NCI-H2196 treated with DMSO at 0.1 percent for 48 hours (cell line): ENCODE measurements around the gene WDR70.
"Not testable (repeated sequence)": the region's sequence is repeated elsewhere in the genome, so short reads cannot be mapped to it uniquely, and the experiment has no call there.

ENCODE experiments used
- DNase-seq: peaks from one replicate; lab custom pipeline; 2025; ENCODE audit not compliant: unreplicated experiment; lab: John Stamatoyannopoulos, UW

The WDR70 gene

DNA sequence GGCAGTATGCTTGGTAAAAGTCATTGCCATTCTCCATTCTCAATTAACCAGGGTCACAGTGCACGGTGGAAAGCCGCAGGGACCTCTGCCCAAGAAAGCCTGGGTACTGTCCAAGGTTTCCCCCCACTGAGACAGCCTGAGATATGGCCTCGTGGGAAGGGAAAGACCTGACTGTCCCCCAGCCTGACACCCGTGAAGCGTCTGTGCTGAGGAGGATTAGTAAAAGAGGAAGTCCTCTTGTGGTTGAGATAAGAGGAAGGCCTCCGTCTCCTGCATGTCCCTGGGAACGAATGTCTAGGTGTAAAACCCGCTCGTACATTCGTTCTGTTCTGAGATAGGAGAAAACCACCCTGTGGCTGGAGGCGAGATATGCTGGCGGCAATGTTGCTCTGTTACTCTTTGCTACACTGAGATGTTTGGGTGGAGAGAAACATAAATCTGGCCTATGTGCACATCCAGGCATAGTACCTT lies 293.0 kb downstream of the WDR70 start:
- not testable (repeated sequence) for DNase-seq

DNA sequence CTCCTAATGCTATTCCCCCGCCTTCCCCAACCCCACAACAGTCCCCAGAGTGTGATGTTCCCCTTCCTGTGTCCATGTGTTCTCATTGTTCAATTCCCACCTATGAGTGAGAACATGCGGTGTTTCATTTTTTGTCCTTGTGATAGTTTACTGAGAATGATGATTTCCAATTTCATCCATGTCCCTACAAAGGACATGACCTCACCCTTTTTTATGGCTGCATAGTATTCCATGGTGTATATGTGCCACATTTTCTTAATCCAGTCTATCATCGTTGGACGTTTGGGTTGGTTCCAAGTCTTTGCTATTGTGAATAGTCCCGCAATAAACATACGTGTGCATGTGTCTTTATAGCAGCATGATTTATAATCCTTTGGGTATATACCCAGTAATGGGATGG lies 295.2 kb downstream of the WDR70 start:
- DNase-seq, result not testable (repeated sequence)

- DNase-seq, result not testable (repeated sequence)
Measured at GRCh38 chr5:37679326-37679725, 300.2 kb downstream of the WDR70 start.

GRCh38 chr5:37679903-37680302 lies 300.8 kb downstream of the WDR70 start:
- DNase-seq, result not testable (repeated sequence)

GRCh38 chr5:37683072-37683471 lies 304.0 kb downstream of the WDR70 start:
- DNase-seq, result no peak

DNA sequence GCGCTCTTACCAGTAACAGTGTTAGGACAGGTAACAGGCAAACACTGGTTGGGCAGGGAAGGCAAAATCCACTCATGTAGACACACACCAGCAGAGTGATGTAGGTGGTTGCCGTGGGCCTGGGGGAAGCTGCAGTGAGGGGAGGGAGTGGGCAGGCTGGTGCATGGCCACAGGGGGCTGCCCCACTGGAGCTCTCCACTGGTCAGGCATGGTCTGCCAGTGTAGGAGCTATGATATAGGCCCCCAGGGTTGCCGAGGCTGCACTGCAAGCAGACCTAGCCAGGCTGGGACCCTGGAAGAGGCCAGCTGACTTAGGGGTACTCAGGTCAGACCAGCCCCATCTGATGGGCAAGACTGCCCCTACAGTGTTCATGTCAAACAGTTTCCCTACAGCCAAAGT lies 306.1 kb downstream of the WDR70 start:
- no peak for DNase-seq

GRCh38 chr5:37685816-37686215 lies 306.7 kb downstream of the WDR70 start:
- DNase-seq, result no peak

GRCh38 chr5:37688925-37689324 lies 309.8 kb downstream of the WDR70 start:
- not testable (repeated sequence) for DNase-seq

GRCh38 chr5:37694333-37694732 lies 315.2 kb downstream of the WDR70 start:
- DNase-seq, result not testable (repeated sequence)

GRCh38 chr5:37694867-37695266 lies 315.7 kb downstream of the WDR70 start:
- no peak for DNase-seq

GRCh38 chr5:37695647-37696046 lies 316.5 kb downstream of the WDR70 start:
- no peak for DNase-seq

DNA sequence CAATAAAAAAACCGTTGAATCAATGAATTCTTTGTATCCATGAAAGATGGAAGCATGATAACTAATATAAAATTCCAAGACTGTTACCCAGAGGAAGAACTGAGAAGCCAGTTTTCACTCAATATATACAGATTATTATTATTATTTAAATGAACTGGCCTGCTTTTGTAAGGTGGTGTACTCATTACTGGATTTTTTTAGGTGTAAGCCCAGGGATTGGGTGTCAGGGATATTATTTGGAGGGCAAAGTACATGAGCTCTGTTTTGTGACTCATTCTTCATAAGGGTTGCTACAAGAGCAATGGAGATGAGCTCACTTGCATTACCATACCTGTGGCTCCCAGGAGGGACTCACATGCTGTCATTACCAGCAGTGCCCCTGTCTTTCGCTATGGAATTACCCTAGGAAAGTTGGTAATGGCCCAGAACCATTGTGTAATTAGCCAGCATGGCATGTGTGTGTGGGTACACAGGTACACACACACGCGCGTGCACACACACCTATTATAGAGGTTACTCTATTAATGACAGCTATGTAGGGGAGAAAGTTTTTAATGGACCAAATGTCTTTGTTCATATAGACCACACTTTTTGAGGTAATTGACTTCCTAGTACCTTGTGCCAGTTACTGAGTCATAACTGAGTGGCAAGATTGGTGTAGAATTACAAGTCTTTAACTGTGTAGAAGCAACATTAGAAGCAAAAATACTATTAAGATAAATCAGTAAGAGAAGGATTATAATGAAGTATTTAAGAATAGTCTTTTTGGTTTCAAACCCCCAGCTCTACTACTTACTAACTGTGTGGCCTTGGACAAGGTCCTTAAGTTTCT lies 317.3 kb downstream of the WDR70 start:
- peak; percentile 59 for DNase-seq

- DNase-seq, result no peak
Measured at GRCh38 chr5:37701868-37702267, 322.8 kb downstream of the WDR70 start.

DNA sequence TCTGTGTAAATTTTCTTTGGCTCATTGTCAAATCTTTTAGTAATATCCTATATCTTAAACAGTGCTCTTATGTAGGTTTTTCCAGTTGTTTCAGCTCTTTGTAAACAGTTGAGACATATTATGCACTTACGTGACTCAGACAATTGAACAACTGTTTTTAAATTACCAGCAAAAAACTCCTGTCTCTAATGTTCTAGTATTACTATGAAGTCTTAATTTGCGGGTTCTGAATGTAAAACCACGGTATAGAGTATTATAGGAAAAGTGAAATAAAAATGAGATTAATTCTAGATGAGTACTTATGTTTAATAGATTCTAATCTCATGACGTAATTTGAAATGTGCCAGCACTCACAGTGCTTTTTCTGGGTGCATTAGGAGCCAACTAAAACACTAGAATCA lies 324.7 kb downstream of the WDR70 start:
- no peak for DNase-seq

GRCh38 chr5:37704406-37704805 lies 325.3 kb downstream of the WDR70 start:
- no peak for DNase-seq

DNA sequence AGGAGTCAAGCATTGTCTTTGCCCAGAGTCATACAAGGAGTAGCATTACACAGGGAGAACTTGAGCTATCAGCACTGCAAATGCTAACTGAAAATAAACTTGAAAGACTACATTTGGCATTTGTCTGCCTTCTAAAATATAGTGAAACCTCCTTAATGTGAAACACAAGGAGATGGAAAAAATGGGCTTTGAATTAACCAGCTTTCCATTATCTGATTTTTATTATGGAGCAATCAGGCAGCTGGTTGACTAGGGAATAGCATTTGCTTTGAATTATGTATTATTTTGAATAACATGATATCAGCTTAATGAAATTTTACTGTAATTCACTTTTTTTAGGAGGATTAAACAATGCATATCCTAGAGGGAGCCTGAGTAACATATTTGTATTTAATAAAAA lies 329.9 kb downstream of the WDR70 start:
- DNase-seq, result no peak

DNA sequence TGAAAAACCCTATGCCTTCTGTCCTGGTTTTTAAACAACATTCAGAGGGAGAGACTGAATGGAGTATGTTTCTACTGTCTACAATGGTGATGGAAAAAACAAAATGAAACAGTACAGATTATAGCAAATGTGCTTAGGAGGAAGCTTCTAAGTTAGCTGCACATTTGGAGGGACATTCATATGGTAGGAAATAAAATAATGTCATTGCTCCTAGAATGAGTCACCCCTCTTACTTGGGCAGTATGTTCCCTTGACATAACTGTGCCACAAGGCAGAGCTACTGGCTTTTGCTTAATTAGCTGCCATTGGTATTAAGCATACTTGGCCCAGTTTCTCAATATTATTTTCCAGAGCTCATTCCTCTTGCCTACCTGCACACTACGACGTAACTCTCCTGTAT lies 331.8 kb downstream of the WDR70 start:
- no peak for DNase-seq

GRCh38 chr5:37712750-37713149 lies 333.6 kb downstream of the WDR70 start:
- no peak for DNase-seq

- DNase-seq, result no peak
Measured at GRCh38 chr5:37714756-37715155, 335.6 kb downstream of the WDR70 start.

DNA sequence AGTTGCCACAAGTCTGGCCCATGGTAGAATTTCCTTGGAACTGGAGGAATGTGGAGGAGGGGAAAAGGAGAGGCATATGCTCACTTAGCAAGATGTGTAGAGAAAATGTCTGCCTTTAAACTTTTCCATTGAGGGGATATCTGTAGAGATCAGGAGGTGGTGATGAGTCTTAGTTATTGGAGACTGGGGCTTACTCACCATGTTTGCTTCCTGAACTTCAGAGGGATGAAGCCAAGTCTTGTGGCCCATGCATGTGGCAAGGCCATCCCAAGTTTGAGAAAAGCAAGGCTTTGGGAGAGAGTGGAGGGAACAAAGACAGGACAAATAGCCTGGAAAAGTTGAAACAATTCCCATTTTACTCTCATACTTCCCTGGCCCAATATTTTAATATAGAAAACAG lies 336.2 kb downstream of the WDR70 start:
- DNase-seq, result no peak

GRCh38 chr5:37715992-37716391 lies 336.9 kb downstream of the WDR70 start:
- no peak for DNase-seq

- DNase-seq, result no peak
Measured at GRCh38 chr5:37716405-37716804, 337.3 kb downstream of the WDR70 start.

DNA sequence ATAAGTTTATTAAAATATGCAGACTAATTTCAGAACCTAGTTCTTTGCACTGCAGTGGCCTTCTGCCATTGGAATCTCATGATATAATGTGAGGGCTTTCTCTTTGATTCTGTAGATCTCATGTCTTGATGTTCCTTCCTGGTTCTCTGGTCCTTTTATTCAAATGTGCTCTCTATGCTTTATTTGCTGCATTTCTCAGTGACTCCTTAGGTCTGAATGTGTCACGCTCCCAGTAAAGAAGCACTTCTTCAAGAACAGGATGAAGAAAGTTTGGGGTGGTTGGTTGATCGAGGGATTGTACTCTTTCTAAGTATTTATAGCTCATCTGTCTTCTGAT lies 338.1 kb downstream of the WDR70 start:
- DNase-seq, result no peak
